ENCODE results near the gene ERRFI1. TPM values are rescaled to one million over a fixed set of nuclear protein-coding genes. Genes with fewer than 3 reads are reported as not detected.

The ERRFI1 gene
- total RNA-seq, 1 donor from 2014 or later = 175 TPM

DNA sequence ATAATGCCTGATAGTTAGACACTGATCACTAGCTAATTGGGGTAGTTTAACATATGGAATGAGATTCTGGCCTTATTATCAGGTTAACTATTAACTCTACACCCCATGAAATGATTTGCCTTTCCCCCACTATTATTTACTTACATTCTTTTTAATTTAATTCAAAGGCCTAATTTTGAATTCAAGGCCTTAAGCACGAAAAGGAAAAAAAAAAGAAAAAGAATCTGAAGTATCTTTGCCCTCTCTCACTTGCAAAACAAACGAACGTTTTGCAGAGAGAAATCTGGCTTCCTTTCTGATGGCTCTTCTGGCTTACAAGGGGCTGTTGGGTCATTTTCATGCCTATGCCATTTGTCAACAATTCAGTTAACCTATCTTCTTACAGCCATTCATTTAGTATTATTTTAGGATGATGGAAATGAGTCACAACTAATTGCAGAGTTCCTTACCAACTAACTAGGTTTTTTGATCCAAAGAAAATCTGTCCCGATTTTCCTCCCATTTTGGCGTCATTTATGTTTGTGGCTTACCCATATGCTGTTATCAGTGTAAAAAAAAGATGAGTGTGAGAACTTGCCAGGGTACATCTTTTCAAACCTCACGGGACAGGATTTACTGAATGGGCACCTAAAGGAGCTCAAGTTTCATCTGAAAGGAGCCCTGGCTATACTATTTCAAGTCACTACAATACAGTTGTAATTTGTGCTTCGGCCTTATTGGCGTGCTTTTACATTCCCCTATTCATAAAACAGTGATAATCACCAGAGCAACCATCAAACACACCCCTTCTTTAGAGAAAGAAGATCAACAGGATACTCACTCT, 1.9 kb upstream of the ERRFI1 start:
- peak overlapping the region; percentile 92 for H3K4me3 ChIP-seq (ENCODE audit: low read depth, low read length)
- H3K27me3 ChIP-seq (ENCODE audit: control insufficient read depth, insufficient read depth, low read length) = no peaks in the 10 kb centered on the region
- peak; percentile 85 for DNase-seq (ENCODE audit: low read depth)
- FAIRE-seq = no peak
- TF ChIP-seq, protein P1, sequence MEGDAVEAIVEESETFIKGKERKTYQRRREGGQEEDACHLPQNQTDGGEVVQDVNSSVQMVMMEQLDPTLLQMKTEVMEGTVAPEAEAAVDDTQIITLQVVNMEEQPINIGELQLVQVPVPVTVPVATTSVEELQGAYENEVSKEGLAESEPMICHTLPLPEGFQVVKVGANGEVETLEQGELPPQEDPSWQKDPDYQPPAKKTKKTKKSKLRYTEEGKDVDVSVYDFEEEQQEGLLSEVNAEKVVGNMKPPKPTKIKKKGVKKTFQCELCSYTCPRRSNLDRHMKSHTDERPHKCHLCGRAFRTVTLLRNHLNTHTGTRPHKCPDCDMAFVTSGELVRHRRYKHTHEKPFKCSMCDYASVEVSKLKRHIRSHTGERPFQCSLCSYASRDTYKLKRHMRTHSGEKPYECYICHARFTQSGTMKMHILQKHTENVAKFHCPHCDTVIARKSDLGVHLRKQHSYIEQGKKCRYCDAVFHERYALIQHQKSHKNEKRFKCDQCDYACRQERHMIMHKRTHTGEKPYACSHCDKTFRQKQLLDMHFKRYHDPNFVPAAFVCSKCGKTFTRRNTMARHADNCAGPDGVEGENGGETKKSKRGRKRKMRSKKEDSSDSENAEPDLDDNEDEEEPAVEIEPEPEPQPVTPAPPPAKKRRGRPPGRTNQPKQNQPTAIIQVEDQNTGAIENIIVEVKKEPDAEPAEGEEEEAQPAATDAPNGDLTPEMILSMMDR (IDR thresholded peaks at IDR 0.05; ENCODE audit: insufficient read depth, low read length, severe bottlenecking) = no peak
- H3K36me3 ChIP-seq (ENCODE audit: control insufficient read depth, insufficient read depth, low read length) = peaks cover 6% of the 10 kb centered on the region

DNA sequence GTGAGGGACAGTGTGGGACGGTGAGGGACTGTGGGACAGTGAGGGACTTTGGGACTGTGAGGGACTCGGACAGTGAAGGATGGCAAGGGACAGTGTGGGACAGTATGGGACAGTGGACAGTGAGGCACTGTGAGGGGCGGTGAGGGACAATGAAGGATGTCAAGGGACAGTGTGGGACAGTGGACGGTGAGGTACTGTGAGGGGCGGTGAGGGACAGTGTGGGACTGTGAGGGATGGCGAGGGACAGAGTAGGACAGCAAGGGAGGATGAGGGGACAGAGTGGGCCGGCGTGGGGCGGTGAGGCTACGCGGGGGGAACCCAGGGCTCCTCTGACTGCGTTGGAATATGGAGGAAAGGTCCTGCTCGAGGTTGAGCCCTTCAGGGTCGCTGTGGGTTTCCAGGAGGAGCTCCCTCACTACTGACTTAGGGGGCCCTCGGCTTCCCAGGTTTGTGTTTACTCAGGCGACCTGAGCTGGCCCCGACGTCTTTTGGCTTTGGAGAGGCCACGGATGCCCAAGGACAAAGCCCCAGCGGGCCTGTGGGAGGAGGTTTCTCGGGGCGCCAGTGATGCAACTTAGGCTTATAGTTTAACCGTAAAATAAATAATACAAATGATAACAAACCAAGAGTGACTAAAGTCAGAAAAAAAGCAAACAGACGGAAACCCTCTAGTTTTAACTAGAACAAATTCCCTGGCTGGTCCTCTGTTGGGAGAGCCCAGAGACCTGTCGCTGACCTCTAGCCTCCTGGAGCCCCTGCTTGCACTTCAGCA, 1.1 kb upstream of the ERRFI1 start:
- FAIRE-seq = no peak
- H3K27me3 ChIP-seq (ENCODE audit: control insufficient read depth, insufficient read depth, low read length) = no peaks in the 10 kb centered on the region
- DNase-seq (ENCODE audit: low read depth) = no peak
- H3K36me3 ChIP-seq (ENCODE audit: control insufficient read depth, insufficient read depth, low read length) = peaks cover 7% of the 10 kb centered on the region
- peak overlapping the region; percentile 92 for H3K4me3 ChIP-seq (ENCODE audit: low read depth, low read length)
- TF ChIP-seq, protein P1 (IDR thresholded peaks at IDR 0.05; ENCODE audit: insufficient read depth, low read length, severe bottlenecking) = no peak

DNA sequence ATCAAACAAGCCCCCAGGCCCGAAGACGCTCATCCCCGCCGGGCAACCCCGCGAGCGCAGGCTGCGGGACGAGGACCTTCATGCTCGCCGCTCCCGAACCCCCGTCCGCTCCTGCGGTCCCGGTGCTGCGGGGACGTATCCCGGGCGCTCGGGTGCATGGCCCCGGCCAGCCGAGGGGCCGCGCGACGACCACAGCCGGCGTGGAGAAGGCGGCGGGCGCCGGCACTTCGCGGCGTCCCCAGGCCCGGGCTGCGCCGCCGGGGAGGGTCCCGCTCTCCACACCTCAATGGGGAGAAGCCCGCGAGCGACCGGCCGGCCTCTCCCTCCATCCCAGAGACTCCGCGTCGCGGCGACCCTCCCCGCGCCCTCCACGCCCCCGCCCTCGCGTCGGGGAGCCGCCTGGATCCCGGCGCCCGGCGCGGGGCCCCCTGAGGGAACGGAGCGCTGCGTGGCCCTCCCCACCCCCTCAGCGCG, 401 bp downstream of the ERRFI1 start:
- peaks cover 9% of the 10 kb centered on the region for H3K36me3 ChIP-seq (ENCODE audit: control insufficient read depth, insufficient read depth, low read length)
- DNase-seq (ENCODE audit: low read depth) (no peak), FAIRE-seq (no peak)
- TF ChIP-seq, protein P1 (IDR thresholded peaks at IDR 0.05; ENCODE audit: insufficient read depth, low read length, severe bottlenecking) = no peak
- no peaks in the 10 kb centered on the region for H3K27me3 ChIP-seq (ENCODE audit: control insufficient read depth, insufficient read depth, low read length)
- H3K4me3 ChIP-seq (ENCODE audit: low read depth, low read length) = peak overlapping the region; percentile 92

DNA sequence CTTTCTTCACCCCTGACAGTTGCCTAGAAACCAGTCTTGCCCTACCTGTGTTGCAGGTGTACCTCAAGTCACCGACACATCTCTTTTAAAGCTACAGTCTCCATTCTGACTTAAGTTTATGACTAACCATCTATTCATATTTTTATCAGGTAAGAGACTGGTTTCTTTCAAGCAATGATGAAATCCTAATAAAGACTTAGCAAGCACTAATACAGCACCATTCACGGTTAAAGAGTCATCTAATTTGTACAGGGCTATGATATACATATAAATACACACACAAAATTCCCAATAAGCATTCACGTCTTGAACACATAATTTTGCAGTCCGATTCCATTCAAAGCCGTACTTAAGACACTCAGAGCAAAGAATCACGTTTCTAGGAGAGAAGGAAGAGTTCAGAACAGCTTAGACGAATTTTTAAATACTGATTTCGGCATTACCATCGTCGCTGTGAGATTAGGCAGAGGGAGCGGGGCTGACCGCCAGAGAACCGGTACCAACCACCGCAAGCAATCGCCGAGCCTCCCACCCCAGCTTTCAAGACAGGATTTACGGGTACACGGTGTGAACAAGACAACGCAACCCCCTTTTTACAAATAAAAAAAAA, 943 bp downstream of the ERRFI1 start:
- Histone ChIP-seq H3K27me3 (ENCODE audit: control insufficient read depth, insufficient read depth, low read length) (no peaks in the 10 kb centered on the region), H3K36me3 (ENCODE audit: control insufficient read depth, insufficient read depth, low read length) (peaks cover 9% of the 10 kb centered on the region), H3K4me3 (ENCODE audit: low read depth, low read length) (peak overlapping the region; percentile 92)
- peak; percentile 86 for DNase-seq (ENCODE audit: low read depth)
- FAIRE-seq = no peak
- TF ChIP-seq, protein P1 (IDR thresholded peaks at IDR 0.05; ENCODE audit: insufficient read depth, low read length, severe bottlenecking) = no peak

DNA sequence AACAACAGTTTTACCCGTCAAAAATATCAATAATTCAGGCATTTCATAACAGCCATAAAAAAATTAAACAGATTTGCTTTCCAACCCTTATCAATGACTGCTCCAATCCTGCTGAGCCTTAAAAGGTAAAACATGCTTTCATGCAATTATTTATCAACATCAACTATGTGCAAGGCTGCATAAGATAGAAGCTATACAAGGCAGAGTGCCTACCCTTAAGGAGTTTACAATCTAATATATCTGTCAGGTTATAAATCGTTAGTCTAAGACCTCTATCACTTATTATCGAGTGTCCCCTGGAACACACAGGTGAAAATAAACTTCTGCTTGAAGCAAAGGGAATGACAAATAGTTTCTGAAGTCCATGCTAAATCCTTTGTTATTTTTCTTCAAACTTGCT, 1.8 kb downstream of the ERRFI1 start:
- Histone ChIP-seq H3K27me3 (ENCODE audit: control insufficient read depth, insufficient read depth, low read length) (no peaks in the 10 kb centered on the region), H3K36me3 (ENCODE audit: control insufficient read depth, insufficient read depth, low read length) (peaks cover 9% of the 10 kb centered on the region), H3K4me3 (ENCODE audit: low read depth, low read length) (peak overlapping the region; percentile 92)
- FAIRE-seq (no peak), DNase-seq (ENCODE audit: low read depth) (no peak)
- TF ChIP-seq, protein P1 (IDR thresholded peaks at IDR 0.05; ENCODE audit: insufficient read depth, low read length, severe bottlenecking) = no peak
